NCI-H2196 (cell line): ENCODE data around the gene CHIC2.
"Not testable (repeated sequence)": the region's sequence is repeated elsewhere in the genome, so short reads cannot be mapped to it uniquely, and the experiment has no call there.

ENCODE experiments used
- DNase-seq: peaks from one replicate; lab custom pipeline; 2025; ENCODE audit not compliant: unreplicated experiment; lab: John Stamatoyannopoulos, UW

The CHIC2 gene

GRCh38 chr4:54064317-54065111, at the start of gene CHIC2:
Gene CHIC2 (minus strand): TSS chr4:54064605. CDS start chr4:54064300, 305 bp downstream.
- DNase-seq = peak; percentile 74

- not testable (repeated sequence) for DNase-seq
Observed at GRCh38 chr4:54113206-54113605, 48.8 kb upstream of the CHIC2 start.

DNA sequence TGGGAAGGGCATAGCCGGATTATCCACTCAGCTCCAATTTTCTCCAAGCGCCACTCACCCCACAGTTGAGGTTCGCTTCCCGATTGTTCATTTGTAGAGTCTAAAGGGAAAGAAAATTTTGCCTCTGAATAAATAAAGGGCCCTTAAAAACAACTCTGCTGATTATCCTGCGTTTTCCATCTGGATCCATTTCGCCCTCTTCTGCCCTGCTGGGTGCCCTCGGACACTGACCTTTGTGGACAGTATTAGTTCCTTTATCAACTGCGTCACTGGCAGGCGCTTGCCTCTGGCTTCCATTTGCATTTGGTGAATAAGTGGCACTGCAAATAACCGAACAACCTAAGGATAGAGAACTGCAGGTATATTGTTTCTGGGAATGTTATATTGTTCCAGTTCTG, 45.6 kb upstream of the CHIC2 start:
- no peak for DNase-seq

DNA sequence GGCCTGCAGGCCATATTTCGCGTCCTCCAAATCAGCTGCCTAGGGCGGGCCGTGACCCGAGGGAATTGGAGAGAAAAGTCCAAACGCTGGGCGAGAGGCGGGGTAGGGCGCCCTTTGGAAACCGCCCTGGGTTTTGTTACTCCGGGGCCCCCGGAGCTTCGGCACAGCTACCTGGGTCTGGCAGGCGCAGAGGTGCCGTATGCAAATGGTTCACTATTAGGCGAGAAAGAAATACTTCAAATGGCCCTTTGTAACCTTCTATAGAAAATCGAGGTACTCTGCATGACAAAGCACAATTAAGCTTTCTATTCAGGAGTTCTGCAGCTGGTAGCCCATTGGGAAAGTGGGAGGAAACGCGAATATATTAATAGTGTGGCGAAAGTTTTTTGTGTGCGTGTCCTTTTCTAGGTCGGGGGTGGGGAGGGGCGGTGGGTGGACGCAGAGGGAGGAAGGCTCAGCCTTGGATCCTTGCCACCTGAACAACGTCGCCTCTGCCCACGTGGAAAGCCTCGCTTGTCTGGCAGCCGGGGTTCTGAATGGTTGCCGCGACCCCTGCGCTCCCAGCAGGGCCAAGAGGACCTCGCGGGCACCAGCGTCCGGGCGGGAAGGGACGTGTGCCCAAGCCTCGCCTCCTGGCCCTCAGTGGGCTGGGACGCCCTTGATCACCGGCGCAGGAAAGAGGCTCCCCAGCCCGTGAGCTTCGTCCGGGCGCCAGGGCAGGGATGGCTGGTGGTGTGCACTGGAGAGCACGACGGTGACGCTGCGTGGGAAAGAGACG, 45.0 kb upstream of the CHIC2 start:
- no peak for DNase-seq

DNA sequence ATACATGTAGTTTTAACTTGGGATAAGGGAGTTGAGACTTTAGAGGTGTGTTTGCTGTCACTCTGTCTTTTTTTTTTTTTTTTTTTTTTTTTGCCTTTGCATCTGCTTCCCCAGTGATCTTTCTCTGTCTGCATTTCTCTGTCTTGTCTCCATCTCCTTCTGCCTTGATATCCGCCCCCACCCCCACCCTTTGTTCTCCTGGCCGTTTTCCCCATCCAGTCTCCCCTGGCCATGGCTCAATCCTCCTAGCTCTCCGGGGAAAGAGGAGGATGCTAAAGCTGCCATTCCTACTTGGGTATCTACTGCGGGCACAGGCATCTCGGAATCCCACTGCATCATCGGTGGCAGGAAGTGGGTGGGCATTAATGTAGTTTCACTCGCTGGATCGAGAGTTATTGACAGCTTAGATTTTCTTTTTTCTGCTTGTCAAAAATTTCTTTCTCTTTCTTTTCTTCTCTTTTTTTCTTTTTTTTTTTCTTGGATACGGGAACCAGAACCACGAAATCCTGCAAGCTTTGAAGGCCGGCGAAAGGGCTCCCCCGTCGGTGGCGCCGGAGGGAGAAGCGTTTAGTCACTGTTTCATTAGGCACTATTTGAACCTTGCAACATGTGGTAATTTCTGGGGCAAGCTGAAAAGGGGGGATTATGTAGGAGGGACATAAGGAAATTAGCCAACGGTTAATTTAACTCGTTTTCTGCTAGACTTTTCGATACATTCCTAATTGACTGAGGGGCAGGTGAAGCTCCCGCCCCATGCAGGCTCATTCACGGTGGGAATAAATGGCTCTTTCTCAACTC, 43.7 kb upstream of the CHIC2 start:
- no peak for DNase-seq

- no peak for DNase-seq
Observed at GRCh38 chr4:54104907-54105306, 40.5 kb upstream of the CHIC2 start.

- DNase-seq = no peak
Observed at GRCh38 chr4:54103190-54103574, 38.8 kb upstream of the CHIC2 start.

DNA sequence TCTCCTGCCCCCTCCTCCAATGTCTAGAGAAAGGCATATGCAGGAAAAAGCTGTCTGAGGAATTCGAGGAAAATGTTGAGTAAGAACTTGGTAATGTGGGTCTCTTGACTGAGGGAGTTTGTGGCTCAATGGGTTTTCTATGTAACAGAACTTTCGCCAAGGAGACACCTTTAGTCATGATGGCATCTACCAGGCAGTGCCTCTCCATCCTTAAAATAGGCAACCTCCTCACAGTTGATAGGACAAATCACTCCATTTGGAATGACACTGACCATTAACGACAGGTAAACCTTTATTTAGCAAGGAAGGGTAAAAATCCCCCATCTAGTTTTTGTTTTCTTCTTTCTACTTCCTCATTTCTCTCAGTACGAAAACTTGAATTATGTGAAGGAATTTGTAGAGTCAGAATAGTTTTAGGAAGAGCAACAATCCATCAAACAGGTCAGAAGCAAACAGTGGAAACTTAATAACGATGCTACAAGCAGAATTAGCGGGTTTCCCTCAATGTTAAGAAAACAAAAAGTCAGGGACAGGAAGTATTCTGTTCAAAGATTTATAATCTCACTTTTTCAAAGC, 38.2 kb upstream of the CHIC2 start:
- no peak for DNase-seq

DNA sequence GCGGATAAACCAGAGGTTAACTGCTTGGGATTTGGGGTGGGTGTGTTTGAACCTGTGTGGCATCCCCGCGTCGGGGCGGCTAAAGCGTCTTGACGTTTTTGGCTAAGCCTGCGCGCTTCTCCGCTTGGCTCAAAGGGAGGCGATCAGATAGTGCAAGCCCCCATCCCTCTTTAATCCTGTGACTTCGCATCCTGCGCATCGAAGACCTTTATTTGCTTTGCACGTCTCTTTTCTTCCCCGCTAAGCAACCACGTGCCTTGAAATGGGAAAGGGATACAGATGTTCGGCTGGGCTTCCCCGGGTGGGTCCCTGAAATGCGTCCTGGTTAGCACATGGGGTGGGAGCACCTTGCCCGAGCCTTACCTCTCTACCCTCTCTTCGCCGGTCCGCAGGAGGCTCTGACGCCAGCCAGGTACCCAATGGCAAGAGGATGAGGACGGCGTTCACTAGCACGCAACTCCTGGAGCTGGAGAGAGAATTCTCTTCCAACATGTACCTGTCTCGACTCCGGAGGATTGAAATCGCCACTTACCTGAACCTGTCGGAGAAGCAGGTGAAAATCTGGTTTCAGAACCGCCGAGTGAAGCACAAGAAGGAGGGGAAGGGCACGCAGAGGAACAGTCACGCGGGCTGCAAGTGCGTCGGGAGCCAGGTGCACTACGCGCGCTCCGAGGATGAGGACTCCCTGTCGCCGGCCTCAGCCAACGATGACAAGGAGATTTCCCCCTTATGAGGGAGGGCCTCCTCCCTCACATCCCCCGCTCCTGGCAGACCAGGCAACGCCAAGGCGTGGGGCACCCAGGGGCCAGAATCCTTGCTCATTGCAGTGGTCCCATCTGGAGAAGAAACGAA, 37.0 kb upstream of the CHIC2 start:
- no peak for DNase-seq

- DNase-seq = no peak
Observed at GRCh38 chr4:54100595-54101189, 36.3 kb upstream of the CHIC2 start.

DNA sequence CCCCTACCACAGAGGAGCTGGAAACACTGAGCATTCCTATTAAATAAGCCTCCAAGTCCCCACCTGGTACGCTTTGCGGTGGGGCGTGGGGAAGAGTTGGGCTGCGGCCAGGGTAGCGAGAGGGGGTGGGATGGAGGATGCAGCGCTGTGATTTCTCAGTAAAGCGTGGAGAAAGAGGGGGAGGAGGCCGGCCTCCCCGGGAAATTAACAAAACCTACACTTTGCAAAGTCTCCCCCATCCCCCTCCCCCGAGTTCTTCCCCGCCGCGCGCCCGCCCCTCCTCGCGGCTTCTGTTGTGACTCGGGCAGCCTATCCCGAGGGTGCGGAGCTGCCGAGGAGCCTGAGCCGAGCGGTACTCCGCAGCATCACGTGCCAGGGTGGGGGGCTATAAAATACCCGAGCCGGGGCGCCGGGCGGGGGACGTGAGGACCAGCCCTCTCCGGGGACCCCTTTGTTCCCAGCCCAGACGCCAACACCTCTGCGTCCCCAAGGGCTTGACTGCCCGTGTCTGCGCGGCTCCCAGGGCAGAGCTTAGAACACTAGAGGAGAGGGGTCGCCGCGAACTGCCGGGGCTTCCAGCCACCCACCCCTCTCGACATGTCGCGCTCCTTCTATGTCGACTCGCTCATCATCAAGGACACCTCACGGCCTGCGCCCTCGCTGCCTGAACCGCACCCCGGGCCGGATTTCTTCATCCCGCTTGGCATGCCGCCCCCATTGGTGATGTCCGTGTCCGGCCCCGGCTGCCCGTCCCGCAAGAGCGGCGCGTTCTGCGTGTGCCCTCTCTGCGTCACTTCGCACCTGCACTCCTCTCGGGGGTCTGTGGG, 35.6 kb upstream of the CHIC2 start, which contains the start of gene GSX2:
Gene GSX2, plus strand, starts transcription at position 416 of the 827 bp plus-strand sequence. Its CDS starts 182 bp downstream, at position 598.
- DNase-seq = no peak

GRCh38 chr4:54099287-54099747, 34.9 kb upstream of the CHIC2 start:
- no peak for DNase-seq

DNA sequence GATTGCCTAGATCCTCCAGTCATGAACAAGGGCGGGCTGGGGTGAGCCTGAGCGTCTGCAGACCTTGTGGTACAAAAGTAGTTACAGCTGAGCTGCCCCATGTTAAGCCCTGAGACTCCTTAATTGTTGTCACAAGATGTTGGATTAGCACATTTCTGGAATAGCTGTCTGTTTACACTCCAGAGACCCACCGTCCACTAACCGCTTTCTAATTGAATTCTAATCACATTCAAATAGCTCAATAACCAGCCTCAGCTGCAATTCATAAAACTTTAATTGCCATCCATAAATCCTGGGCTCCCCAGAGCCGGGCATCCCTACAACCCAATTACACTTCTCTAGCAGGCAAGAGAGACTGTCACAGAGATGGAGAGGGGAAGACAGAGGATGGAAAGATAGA, 34.0 kb upstream of the CHIC2 start:
- no peak for DNase-seq

GRCh38 chr4:54097152-54097551, 32.7 kb upstream of the CHIC2 start:
- DNase-seq = no peak

- DNase-seq = no peak
Observed at GRCh38 chr4:54096295-54096962, 32.0 kb upstream of the CHIC2 start.

GRCh38 chr4:54095110-54095825, 30.9 kb upstream of the CHIC2 start:
- no peak for DNase-seq

GRCh38 chr4:54094451-54094850, 30.0 kb upstream of the CHIC2 start:
- no peak for DNase-seq
